Thyroid gland (tissue), 4 donors: ENCODE measurements around the gene TRIOBP.

Source experiments
- POLR2A ChIP-seq, 2 donors: fragments of 450-650 bp; IDR thresholded peaks; one replicate each; pipeline ENCODE4 v1.6.1; 2017; ENCODE audit warnings: antibody characterized with exemption in 2 of 2, mild to moderate bottlenecking in 2 of 2, moderate library complexity in 1 of 2
- TF ChIP-seq, protein P1 (sequence below), 6 experiments: fragments of 200-600 bp in 3 of 6; fragments of 450-650 bp in 3 of 6; sonication (generic) in 3 of 6; IDR thresholded peaks; one replicate each; pipeline ENCODE4 v1.5.1; 2016 to 2019; ENCODE audit warnings: antibody characterized with exemption in 6 of 6, mild to moderate bottlenecking in 2 of 6, inconsistent platforms in 1 of 6, moderate library complexity in 1 of 6

DNA sequence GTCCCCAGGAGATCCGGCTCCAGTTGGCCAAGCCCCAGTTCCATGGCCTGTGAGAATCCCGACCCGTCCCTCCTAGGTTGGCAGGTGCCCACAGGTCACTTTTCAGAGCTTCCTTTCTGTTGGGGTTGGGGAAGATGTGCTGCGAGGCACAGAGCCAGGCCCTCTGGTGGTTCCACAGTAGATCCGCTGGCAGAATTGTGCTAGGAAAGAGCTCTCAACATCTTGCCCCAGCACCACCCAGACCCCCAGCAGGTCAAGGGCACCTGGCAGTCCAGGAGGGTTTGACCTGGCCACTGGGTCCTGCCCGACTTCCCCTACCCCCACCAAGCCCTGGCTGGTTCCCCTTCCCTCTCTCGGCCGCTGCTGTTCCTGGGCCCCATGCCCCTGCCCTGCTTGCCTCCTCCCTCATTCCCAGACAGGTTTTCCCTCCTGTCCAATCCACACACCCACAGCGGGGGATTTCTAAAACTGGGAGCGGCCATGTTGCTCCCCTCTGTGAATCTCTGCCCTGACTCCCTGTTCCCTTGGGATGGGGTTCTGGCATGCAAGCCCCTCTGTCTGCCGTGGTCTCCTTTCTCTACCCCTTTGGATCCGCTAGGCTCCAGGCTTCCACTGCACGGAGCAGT lies 84.7 kb downstream of the TRIOBP start:
- no peak for TF ChIP-seq POLR2A (IDR thresholded peaks at IDR 0.05)
- TF ChIP-seq, protein P1, sequence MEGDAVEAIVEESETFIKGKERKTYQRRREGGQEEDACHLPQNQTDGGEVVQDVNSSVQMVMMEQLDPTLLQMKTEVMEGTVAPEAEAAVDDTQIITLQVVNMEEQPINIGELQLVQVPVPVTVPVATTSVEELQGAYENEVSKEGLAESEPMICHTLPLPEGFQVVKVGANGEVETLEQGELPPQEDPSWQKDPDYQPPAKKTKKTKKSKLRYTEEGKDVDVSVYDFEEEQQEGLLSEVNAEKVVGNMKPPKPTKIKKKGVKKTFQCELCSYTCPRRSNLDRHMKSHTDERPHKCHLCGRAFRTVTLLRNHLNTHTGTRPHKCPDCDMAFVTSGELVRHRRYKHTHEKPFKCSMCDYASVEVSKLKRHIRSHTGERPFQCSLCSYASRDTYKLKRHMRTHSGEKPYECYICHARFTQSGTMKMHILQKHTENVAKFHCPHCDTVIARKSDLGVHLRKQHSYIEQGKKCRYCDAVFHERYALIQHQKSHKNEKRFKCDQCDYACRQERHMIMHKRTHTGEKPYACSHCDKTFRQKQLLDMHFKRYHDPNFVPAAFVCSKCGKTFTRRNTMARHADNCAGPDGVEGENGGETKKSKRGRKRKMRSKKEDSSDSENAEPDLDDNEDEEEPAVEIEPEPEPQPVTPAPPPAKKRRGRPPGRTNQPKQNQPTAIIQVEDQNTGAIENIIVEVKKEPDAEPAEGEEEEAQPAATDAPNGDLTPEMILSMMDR (IDR thresholded peaks at IDR 0.05), result peak in 5 of 6 experiments; percentile 14 to 47 (median 39)
